SK-N-SH treated with all-trans-retinoic acid at 6 μM for 48 hours (cell line): ENCODE data around the gene SFI1.

Source experiments
- OSR1 ChIP-seq: fragments of 250-450 bp; sonication (Bioruptor Pico); IDR thresholded peaks from 2 replicates; pipeline ENCODE4 v1.8.0; 2022; ENCODE audit warnings: moderate library complexity, mild to moderate bottlenecking, inconsistent platforms
- PATZ1 ChIP-seq: fragments of 250-450 bp; sonication (Bioruptor Pico); IDR thresholded peaks from 2 replicates; pipeline ENCODE4 v1.8.0; 2020; ENCODE audit warnings: mild to moderate bottlenecking, moderate library complexity, borderline replicate concordance
- POU6F1 ChIP-seq: fragments of 250-450 bp; sonication (Bioruptor Pico); IDR thresholded peaks from 2 replicates; pipeline ENCODE4 v1.8.0; 2021; ENCODE audit warnings: low read depth, mild to moderate bottlenecking, moderate library complexity, borderline replicate concordance
- RARB ChIP-seq: fragments of 250-450 bp; sonication (Bioruptor Pico); IDR thresholded peaks from 2 replicates; pipeline ENCODE4 v1.8.0; 2021; ENCODE audit warnings: mild to moderate bottlenecking, moderate library complexity
- TOX ChIP-seq: fragments of 250-450 bp; sonication (Bioruptor Pico); IDR thresholded peaks from 2 replicates; pipeline ENCODE4 v1.8.0; 2021; ENCODE audit warnings: mild to moderate bottlenecking, moderate library complexity, borderline replicate concordance
- ZFP30 ChIP-seq: fragments of 450-650 bp; formaldehyde crosslinking; IDR thresholded peaks from 2 replicates; pipeline ENCODE4 v1.5.0; 2022; ENCODE audit warnings: mild to moderate bottlenecking, moderate library complexity
- ZNF565 ChIP-seq: fragments of 450-650 bp; formaldehyde crosslinking; conservative IDR thresholded peaks from 2 replicates; pipeline ENCODE4 v1.5.0; 2020; ENCODE audit warnings: low read depth, mild to moderate bottlenecking, moderate library complexity
- ZNF8 ChIP-seq: fragments of 450-650 bp; formaldehyde crosslinking; IDR thresholded peaks from 2 replicates; pipeline ENCODE4 v1.5.0; 2020; ENCODE audit warnings: mild to moderate bottlenecking, moderate library complexity

GRCh38 chr22:31604137-31604705 lies 107.9 kb downstream of the SFI1 start:
- TF ChIP-seq PATZ1 (CRISPR knock-in tag) (no peak), RARB (CRISPR knock-in tag) (no peak), POU6F1 (CRISPR knock-in tag) (no peak), OSR1 (CRISPR knock-in tag) (no peak), ZNF8 (no peak), ZFP30 (no peak), TOX (CRISPR knock-in tag) (no peak), ZNF565 (CRISPR knock-in tag) (no peak)
